HepG2 (cell line): ENCODE results near the gene TOM1L2. TPM values are rescaled to one million over a fixed set of nuclear protein-coding genes. Genes with fewer than 3 reads are reported as not detected.

ENCODE experiments used
- AHR ChIP-seq: IDR thresholded peaks from 2 replicates; pipeline ENCODE4 v1.6.1; 2018; ENCODE audit warnings: missing genetic modification reagents, missing compliant biosample characterization
- CBX1 ChIP-seq: IDR thresholded peaks from one replicate; pipeline ENCODE4 v1.6.1; 2016; ENCODE audit warnings: antibody characterized with exemption, low read depth
- HIVEP1 ChIP-seq: sonication (generic); formaldehyde crosslinking; IDR thresholded peaks from 2 replicates; pipeline ENCODE4 v1.4.0; 2020; ENCODE audit warnings: mild to moderate bottlenecking, missing genetic modification reagents
- MYNN ChIP-seq: sonication (generic); formaldehyde crosslinking; IDR thresholded peaks from 2 replicates; pipeline ENCODE4 v1.4.0; 2020; ENCODE audit warnings: mild to moderate bottlenecking, low read depth, missing genetic modification reagents
- NFIB ChIP-seq: sonication (generic); formaldehyde crosslinking; IDR thresholded peaks from 2 replicates; pipeline ENCODE4 v1.9.0; 2021; ENCODE audit warnings: missing genetic modification reagents, mild to moderate bottlenecking, borderline replicate concordance
- RAD51 ChIP-seq: fragments of 450-650 bp; IDR thresholded peaks from 2 replicates; pipeline ENCODE4 v1.6.1; 2016; ENCODE audit warnings: borderline replicate concordance
- SALL1 ChIP-seq: sonication (generic); formaldehyde crosslinking; IDR thresholded peaks from 2 replicates; pipeline ENCODE4 v1.8.0; 2022; ENCODE audit warnings: mild to moderate bottlenecking, missing genetic modification reagents
- SRSF1 ChIP-seq: fragments of 200-400 bp; formaldehyde crosslinking; optimal IDR thresholded peaks from 2 replicates; pipeline ENCODE3; 2017; ENCODE audit warnings: mild to moderate bottlenecking, low read depth, low read length, moderate library complexity
- ZNF253 ChIP-seq: sonication (generic); formaldehyde crosslinking; IDR thresholded peaks from 2 replicates; pipeline ENCODE4 v1.8.0; 2022; ENCODE audit warnings: mild to moderate bottlenecking, missing genetic modification reagents, borderline replicate concordance
- ZNF354B ChIP-seq: sonication (generic); formaldehyde crosslinking; IDR thresholded peaks from 2 replicates; pipeline ENCODE4 v1.8.0; 2022; ENCODE audit warnings: mild to moderate bottlenecking, missing genetic modification reagents
- ZNF446 ChIP-seq: sonication (generic); formaldehyde crosslinking; IDR thresholded peaks from 2 replicates; pipeline ENCODE4 v1.5.0; 2020; ENCODE audit warnings: mild to moderate bottlenecking, missing genetic modification reagents
- ZNF678 ChIP-seq: sonication (generic); formaldehyde crosslinking; IDR thresholded peaks from 2 replicates; pipeline ENCODE4 v1.4.0; 2020; ENCODE audit warnings: mild to moderate bottlenecking, missing genetic modification reagents
- polyA plus RNA-seq, 8 experiments: library from polyadenylated mRNA; depleted of rRNA in 3 of 8; stranded (reverse) in 7 of 8; unstranded in 1 of 8; fragments of >200 nt; fragmentation: Illumina TruSeq in 4 of 8; extraction: Trizol in 4 of 8; gene quantifications; 2 replicates each; pipeline versions ENCODE4 v1.2.1 to v1.2.3, GENCODE V29; 2011 to 2016; ENCODE audit warnings: low read depth in 4 of 8, missing spikeins in 1 of 8, mixed read lengths in 1 of 8; ENCODE audit not compliant: insufficient read depth in 1 of 8
- total RNA-seq, 5 experiments: library from RNA; depleted of rRNA; stranded (reverse); fragments of >200 nt; fragmentation: Illumina TruSeq; extraction: Trizol; gene quantifications; 2 replicates each; pipeline ENCODE4 v1.2.3, GENCODE V29; 2016; ENCODE audit warnings: low read depth in 1 of 5
- TF ChIP-seq, protein P1 (sequence below): sonication (generic); formaldehyde crosslinking; IDR thresholded peaks from 2 replicates; pipeline ENCODE4 v1.4.0; 2020; ENCODE audit warnings: missing genetic modification reagents
- TF ChIP-seq, protein P2 (sequence below): sonication (generic); formaldehyde crosslinking; IDR thresholded peaks from 2 replicates; pipeline ENCODE4 v1.8.0; 2022; ENCODE audit warnings: mild to moderate bottlenecking, missing genetic modification reagents, borderline replicate concordance
- TF ChIP-seq, protein P3 (sequence below): sonication (generic); IDR thresholded peaks from 2 replicates; pipeline ENCODE4 v1.6.1; 2016; ENCODE audit warnings: low read depth, borderline replicate concordance
- TF ChIP-seq, protein P4 (sequence below): sonication (generic); formaldehyde crosslinking; IDR thresholded peaks from 2 replicates; pipeline ENCODE4 v1.5.1; 2020; ENCODE audit warnings: mild to moderate bottlenecking, missing genetic modification reagents, moderate library complexity

TOM1L2 gene
- total and polyA plus RNA-seq, 2 of the 13 experiments (the other 11 are each of a cell fraction or from before 2014, with no cell fraction given) = 4.7 to 7.4 TPM

DNA sequence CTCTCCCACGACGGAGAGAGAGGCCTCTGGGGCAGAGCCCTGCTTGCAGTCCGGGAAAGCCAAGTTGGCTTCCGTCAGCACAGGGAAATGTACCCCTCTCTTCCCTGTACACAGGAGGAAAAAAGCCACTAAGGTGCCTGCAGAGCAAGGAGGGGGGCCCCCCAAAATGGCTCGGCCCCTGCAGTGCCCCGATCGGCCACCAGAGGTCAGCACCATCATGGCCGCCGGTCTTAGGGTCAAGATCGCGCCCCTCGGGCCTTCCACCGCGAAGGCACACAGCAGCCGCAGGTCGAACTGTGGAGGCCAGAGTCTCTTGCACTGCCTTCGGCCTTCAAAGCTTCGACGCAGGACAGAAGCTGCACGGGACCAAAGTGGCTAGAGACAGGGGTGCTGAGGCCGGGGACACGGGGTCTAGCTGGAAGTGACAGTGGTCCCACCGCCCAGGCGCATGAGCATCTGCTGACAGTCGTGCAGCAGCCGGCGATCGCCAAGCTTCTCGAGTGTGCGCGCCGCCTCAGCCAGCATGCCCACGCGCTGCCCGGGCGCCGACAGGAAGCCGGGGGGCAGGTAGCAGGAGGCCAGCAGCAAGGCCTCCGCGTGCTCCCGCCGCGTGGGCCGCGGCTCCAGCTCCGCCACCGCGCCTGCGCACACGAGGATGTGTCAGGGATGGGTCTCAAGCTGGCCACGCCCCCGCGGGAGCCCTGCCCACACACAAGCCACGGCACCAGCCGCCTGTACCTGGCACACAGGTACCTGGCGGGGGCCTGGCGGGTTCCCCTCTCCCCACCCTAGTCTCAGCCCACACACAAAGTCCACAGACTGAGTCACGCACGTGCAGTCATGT, 159.8 kb downstream of the TOM1L2 start (continued):
- TF ChIP-seq, protein P1, sequence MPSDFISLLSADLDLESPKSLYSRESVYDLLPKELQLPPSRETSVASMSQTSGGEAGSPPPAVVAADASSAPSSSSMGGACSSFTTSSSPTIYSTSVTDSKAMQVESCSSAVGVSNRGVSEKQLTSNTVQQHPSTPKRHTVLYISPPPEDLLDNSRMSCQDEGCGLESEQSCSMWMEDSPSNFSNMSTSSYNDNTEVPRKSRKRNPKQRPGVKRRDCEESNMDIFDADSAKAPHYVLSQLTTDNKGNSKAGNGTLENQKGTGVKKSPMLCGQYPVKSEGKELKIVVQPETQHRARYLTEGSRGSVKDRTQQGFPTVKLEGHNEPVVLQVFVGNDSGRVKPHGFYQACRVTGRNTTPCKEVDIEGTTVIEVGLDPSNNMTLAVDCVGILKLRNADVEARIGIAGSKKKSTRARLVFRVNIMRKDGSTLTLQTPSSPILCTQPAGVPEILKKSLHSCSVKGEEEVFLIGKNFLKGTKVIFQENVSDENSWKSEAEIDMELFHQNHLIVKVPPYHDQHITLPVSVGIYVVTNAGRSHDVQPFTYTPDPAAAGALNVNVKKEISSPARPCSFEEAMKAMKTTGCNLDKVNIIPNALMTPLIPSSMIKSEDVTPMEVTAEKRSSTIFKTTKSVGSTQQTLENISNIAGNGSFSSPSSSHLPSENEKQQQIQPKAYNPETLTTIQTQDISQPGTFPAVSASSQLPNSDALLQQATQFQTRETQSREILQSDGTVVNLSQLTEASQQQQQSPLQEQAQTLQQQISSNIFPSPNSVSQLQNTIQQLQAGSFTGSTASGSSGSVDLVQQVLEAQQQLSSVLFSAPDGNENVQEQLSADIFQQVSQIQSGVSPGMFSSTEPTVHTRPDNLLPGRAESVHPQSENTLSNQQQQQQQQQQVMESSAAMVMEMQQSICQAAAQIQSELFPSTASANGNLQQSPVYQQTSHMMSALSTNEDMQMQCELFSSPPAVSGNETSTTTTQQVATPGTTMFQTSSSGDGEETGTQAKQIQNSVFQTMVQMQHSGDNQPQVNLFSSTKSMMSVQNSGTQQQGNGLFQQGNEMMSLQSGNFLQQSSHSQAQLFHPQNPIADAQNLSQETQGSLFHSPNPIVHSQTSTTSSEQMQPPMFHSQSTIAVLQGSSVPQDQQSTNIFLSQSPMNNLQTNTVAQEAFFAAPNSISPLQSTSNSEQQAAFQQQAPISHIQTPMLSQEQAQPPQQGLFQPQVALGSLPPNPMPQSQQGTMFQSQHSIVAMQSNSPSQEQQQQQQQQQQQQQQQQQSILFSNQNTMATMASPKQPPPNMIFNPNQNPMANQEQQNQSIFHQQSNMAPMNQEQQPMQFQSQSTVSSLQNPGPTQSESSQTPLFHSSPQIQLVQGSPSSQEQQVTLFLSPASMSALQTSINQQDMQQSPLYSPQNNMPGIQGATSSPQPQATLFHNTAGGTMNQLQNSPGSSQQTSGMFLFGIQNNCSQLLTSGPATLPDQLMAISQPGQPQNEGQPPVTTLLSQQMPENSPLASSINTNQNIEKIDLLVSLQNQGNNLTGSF (CRISPR knock-in tag) = peak; percentile 63; the same call in 1 of the 2 replicates
- TF ChIP-seq ZNF253 (CRISPR knock-in tag) (no peak), HIVEP1 (no peak), MYNN (no peak), RAD51 (no peak), ZNF446 (CRISPR knock-in tag) (no peak), SALL1 (CRISPR knock-in tag) (no peak; the same call in 1 of the 2 replicates), SRSF1 (no peak), NFIB (no peak), ZNF678 (CRISPR knock-in tag) (no peak), ZNF354B (CRISPR knock-in tag) (no peak), AHR (CRISPR knock-in tag) (0 out of 2 replicates have a peak, but pooled peaks have one; percentile 55), CBX1 (peak; percentile 4)
- TF ChIP-seq, protein P2, sequence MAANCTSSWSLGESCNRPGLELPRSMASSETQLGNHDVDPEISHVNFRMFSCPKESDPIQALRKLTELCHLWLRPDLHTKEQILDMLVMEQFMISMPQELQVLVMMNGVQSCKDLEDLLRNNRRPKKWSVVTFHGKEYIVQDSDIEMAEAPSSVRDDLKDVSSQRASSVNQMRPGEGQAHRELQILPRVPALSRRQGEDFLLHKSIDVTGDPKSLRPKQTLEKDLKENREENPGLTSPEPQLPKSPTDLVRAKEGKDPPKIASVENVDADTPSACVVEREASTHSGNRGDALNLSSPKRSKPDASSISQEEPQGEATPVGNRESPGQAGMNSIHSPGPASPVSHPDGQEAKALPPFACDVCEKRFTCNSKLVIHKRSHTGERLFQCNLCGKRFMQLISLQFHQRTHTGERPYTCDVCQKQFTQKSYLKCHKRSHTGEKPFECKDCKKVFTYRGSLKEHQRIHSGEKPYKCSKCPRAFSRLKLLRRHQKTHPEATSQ = no peak
- TF ChIP-seq, protein P3, sequence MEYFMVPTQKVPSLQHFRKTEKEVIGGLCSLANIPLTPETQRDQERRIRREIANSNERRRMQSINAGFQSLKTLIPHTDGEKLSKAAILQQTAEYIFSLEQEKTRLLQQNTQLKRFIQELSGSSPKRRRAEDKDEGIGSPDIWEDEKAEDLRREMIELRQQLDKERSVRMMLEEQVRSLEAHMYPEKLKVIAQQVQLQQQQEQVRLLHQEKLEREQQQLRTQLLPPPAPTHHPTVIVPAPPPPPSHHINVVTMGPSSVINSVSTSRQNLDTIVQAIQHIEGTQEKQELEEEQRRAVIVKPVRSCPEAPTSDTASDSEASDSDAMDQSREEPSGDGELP = no peak
- TF ChIP-seq, protein P4, sequence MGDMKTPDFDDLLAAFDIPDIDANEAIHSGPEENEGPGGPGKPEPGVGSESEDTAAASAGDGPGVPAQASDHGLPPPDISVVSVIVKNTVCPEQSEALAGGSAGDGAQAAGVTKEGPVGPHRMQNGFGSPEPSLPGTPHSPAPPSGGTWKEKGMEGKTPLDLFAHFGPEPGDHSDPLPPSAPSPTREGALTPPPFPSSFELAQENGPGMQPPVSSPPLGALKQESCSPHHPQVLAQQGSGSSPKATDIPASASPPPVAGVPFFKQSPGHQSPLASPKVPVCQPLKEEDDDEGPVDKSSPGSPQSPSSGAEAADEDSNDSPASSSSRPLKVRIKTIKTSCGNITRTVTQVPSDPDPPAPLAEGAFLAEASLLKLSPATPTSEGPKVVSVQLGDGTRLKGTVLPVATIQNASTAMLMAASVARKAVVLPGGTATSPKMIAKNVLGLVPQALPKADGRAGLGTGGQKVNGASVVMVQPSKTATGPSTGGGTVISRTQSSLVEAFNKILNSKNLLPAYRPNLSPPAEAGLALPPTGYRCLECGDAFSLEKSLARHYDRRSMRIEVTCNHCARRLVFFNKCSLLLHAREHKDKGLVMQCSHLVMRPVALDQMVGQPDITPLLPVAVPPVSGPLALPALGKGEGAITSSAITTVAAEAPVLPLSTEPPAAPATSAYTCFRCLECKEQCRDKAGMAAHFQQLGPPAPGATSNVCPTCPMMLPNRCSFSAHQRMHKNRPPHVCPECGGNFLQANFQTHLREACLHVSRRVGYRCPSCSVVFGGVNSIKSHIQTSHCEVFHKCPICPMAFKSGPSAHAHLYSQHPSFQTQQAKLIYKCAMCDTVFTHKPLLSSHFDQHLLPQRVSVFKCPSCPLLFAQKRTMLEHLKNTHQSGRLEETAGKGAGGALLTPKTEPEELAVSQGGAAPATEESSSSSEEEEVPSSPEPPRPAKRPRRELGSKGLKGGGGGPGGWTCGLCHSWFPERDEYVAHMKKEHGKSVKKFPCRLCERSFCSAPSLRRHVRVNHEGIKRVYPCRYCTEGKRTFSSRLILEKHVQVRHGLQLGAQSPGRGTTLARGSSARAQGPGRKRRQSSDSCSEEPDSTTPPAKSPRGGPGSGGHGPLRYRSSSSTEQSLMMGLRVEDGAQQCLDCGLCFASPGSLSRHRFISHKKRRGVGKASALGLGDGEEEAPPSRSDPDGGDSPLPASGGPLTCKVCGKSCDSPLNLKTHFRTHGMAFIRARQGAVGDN (CRISPR knock-in tag) = peak; percentile 89
